ENCODE results near the gene MBOAT7.
A peak's percentile ranks its signal among the peaks of the same experiment; 100 is the strongest.

MBOAT7 gene

GRCh38 chr19:54169149-54169740 is 20.1 kb downstream of the MBOAT7 start:
- TF ChIP-seq CTCF (IDR thresholded peaks at IDR 0.05; ENCODE audit: insufficient read depth, low read length, missing control alignments): no peak
- ChIA-PET CTCF (interaction anchor here (0.6 to 6.0 kb wide), 25 partner anchors 8 to 221 kb away, joined by 3 to 44 read pairs (median 5); partner anchors contain the start of genes CNOT3, LENG1, LILRB3 and MBOAT7), POLR2A (no interaction called here)
- DNase-seq (ENCODE audit: low read depth, low spot score): no peak
- no peak overlapping the region for H3K4me3 ChIP-seq (ENCODE audit: low read depth, low read length)

- H3K4me3 ChIP-seq (ENCODE audit: low read depth, low read length): no peak overlapping the region
- POLR2A ChIA-PET: no interaction called here
- CTCF ChIA-PET: interaction anchor here (0.6 to 6.0 kb wide), 23 partner anchors 9 to 222 kb away, joined by 3 to 44 read pairs (median 5); partner anchors contain the start of genes LENG1, LILRB3, MBOAT7 and TSEN34
These were observed 21.0 kb downstream of the MBOAT7 start for GRCh38 chr19:54168174-54168917.

GRCh38 chr19:54165222-54165621 is 24.2 kb downstream of the MBOAT7 start:
- no peak overlapping the region for H3K4me3 ChIP-seq (ENCODE audit: low read depth, low read length)
- POLR2A ChIA-PET: interaction anchor here (0.7 kb wide), 1 partner anchor 50 kb away, joined by 3 read pairs; the partner anchor contains the start of genes PRPF31 and TFPT
- DNase-seq (ENCODE audit: low read depth, low spot score): no peak
- CTCF ChIA-PET: interaction anchor here (1.2 to 1.6 kb wide), 3 partner anchors 14 to 67 kb away, joined by 3 to 7 read pairs (median 3); no protein-coding TSS in a partner anchor
- no peak for TF ChIP-seq CTCF (IDR thresholded peaks at IDR 0.05; ENCODE audit: insufficient read depth, low read length, missing control alignments)

More at GRCh38 chr19:54168174-54168917, 21.0 kb downstream of the MBOAT7 start:
- no peak for DNase-seq (ENCODE audit: low read depth, low spot score)
- TF ChIP-seq CTCF (IDR thresholded peaks at IDR 0.05; ENCODE audit: insufficient read depth, low read length, missing control alignments): peak; percentile 96

- POLR2A ChIA-PET: interaction anchor here (0.7 kb wide), 1 partner anchor 49 kb away, joined by 3 read pairs; the partner anchor contains the start of genes PRPF31 and TFPT
- no peak for TF ChIP-seq CTCF (IDR thresholded peaks at IDR 0.05; ENCODE audit: insufficient read depth, low read length, missing control alignments)
- peak overlapping the region; percentile 29 for H3K4me3 ChIP-seq (ENCODE audit: low read depth, low read length)
- CTCF ChIA-PET: interaction anchor here (0.9 to 1.6 kb wide), 5 partner anchors 8 to 68 kb away, joined by 3 to 7 read pairs (median 3); partner anchors contain the start of gene TMC4
- no peak for DNase-seq (ENCODE audit: low read depth, low spot score)
These were observed 24.9 kb downstream of the MBOAT7 start for GRCh38 chr19:54164369-54165068.

- no peak overlapping the region; the same call in 1 of the 2 replicates for H3K4me3 ChIP-seq (ENCODE audit: low read depth, low read length)
- ChIA-PET POLR2A (interaction anchor here (0.7 kb wide), 1 partner anchor 25 kb away, joined by 4 read pairs; no protein-coding TSS in a partner anchor), CTCF (interaction anchor here (1.2 to 1.5 kb wide), 3 partner anchors 10 to 26 kb away, joined by 3 read pairs; partner anchors contain the start of gene TMC4)
- no peak for TF ChIP-seq CTCF (IDR thresholded peaks at IDR 0.05; ENCODE audit: insufficient read depth, low read length, missing control alignments)
- DNase-seq (ENCODE audit: low read depth, low spot score): no peak
These were observed 26.5 kb downstream of the MBOAT7 start for GRCh38 chr19:54162884-54163283.
